ENCODE results near the gene PLSCR1.
A peak's percentile ranks its signal among the peaks of the same experiment; 100 is the strongest.

Gene PLSCR1, protein sequence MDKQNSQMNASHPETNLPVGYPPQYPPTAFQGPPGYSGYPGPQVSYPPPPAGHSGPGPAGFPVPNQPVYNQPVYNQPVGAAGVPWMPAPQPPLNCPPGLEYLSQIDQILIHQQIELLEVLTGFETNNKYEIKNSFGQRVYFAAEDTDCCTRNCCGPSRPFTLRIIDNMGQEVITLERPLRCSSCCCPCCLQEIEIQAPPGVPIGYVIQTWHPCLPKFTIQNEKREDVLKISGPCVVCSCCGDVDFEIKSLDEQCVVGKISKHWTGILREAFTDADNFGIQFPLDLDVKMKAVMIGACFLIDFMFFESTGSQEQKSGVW

DNA sequence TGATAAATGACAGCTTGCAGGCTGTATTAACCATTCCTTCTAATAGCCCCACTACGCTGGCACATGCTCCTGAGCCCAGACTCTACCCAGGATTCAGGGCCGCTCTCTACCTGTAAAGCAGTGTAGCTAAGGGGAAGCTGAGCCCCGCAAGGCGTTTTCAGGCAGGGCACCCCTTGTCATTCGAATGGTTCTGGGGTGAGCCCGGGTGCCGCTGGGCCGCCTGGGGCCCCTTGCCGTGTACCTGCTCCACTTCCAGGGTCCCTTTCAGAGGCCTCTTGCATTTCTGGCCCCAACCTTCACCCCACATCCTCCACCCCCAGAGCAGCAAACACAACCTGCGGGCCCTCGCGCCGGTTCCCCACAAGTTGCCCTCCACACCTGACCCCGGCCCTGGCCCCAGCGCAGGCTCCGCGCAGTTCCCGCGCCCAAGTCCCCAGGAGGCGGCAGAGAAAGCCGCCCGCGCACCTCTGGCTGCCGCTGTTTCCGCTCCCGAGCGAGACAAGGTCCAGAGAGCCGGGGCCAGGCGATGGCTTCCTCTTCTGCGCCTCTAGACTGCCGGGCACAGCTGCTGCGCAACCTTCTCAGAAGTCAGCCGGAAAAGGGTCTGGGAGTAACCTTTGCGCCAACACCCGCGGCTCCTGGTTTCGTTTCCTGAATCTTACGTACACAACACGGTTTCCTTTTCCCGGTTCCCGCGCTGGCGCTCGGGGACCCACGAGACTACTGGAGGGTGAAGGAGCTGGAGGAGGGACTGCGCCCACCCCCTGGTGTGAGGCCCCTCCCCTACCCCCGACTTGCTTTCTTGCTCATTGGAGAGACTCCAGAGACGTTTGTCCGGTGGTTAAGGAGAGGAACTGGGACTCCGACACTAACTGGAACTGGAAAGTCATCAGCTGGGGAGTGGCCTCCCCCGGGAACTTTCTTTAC lies at the start of gene PLSCR1:
PLSCR1 (minus strand) TSS at position 606 of the 927 bp plus-strand sequence. CDS start 8,055 bp downstream, outside the sequence.
- peak; percentile 56 for DNase-seq

DNA sequence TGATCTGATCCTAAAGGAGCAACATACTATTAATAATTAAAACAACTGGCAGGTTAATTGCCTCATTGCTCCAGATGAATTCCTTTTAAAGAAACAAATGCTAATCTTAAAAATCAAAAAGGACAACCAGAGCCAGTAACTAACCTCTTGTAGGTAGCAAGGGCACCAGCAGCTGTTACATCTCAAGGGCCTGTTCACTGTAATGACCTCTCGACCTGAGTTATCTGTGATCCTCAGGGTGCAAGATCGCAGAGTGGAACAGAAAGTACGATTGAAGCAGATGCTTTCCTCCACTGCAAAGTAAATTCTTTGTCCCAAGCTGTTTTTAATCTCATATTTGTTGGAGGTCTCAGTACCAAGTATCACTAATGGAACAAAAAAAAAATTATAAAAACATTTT lies 49.4 kb upstream of the PLSCR1 start:
- no peak for DNase-seq

DNA sequence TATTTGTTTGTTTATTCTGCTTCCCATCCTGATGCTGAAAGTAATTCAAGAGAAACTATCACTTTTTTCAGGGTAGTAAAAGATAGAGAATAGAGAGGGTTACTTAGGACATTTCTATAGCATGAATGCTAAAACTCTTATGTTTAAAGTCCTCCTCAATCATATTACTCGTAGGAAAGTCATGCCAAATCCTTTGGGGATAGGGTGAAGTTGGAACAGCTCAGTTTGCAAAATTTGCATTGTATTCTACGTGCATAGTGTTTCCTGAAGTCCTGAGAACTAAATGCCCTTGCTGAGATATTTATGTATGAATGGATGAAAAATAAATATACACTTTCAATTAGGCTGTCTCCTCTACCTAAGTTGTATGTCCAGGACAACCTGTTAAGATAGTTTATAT lies 46.1 kb upstream of the PLSCR1 start:
- DNase-seq, result no peak

DNA sequence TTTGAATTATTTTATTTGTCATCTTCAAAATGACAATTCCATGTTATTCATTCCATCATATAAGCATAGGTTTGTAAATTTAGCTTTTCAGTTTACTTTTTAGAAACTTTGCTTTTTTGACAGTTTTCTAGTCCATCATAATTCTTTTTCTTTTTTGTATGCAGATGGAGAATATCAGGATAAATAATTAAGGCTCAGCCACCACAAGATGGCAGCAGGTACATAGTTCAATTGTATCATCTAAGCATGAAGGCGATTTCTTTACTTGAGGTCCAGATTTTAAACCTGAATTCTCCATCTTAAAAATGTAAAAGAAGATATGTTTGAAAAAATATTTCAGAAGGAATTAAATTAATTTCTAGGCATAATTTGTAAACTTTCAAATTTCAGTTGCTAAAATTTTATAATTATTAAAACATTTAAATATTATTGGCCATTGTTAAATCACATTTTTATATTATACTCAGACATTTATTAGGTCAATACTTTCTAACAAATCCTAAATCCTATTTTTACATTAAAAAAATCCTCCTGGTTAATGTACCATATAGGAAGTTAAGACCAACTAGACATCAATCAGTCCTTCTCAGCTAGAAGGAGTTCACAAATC lies 45.6 kb upstream of the PLSCR1 start:
- DNase-seq, result no peak

DNA sequence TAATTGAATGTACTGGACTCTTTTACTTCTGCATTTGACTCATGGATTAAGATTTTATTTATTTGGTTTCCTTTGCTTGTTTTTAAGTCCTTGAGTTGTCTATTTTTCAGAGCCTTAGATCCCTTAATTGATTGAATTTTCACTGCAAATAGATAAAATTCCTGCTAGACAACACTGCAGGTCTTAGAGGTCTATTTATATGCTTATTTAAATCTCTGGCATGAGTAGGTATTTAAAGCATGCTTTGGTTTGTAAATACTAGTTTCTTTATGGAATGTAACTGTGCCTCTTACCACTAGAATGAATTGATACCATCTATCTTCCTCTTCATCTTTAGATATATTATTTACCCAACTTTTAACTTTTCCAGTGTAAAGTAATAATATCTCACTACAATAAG lies 40.7 kb upstream of the PLSCR1 start:
- DNase-seq, result no peak

DNA sequence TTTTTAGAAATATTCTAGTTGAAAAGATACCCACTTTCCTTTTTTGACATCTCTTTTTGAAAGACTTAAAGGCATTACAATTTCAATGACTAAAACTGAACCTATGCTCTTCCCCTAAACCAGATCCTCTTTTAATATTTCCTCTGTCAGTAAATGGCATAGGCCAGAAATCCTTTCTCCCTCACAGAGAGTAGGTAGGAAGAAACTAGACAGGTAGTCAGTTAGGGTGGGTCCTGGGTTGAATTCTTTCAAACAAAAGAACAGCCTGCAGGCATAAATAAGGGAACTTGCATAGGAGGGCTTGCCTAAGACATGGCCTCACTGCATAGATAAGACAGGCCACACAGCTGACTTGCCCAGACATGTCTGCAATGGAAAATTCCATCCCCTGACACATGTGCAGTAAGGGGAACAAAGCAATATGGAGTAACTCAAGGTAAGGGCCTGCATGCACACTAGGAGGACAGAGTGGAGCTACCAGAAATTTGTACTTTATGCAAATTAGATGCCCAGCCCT lies 37.6 kb upstream of the PLSCR1 start:
- DNase-seq, result no peak

DNA sequence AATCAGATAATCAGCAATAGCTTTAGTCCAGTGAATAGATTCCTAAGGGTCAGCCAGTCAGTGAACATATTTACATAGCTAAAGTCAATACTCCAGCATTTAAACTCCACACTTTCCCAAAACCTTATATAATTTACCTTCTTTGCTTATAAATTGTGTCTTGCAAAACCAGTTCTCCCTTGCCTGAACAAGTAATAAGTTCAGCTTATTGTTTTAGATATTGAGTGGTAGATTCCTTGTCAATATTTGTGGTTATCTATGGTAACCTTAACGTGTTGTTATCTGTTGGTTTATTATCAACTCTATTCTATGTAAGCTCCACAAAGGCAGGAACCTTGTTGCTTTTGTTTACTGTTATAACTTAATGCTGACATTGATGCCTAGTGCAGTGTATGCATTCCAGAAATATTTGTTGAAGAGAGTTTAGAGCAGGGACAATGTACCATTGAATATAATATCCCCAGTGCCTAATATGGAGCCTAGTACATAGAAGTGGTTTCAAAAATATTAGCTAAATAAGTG lies 36.7 kb upstream of the PLSCR1 start:
- DNase-seq, result no peak

DNA sequence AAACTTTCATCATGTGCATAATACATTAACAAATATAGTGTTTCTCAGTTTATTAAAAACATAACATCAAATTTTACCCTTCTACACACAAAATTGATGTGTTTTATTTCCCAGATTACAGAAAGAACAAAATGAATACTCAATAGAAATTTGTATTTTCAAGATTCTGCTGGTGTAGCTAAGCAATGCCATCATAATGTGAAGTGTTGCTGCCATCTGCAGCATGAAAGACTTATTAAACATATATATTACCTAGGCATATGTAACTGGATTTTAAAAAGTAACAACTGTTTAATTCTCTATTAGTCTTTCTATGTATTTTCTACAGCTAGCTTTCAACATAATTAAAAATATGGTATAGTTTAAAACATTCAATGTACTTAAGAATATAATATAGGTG lies 33.3 kb upstream of the PLSCR1 start:
- peak; percentile 2 for DNase-seq

DNA sequence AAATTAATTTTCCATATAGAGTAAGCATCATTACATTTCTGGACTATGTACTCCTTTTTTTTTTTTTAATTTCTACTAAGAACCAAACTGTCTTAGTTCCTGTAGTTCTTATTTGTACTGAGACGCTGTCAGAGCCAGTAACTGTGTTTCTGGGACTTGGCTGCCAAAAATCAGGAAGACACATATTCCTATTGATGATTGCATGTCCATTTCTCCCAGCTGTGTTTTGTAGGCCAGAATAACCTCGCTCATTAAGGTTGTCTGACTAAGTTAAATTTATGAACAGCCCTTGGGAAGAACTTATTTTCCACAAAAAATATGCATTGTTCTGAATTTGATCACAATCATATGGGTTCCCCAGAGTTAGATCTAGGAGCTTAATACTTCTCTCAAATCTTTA lies 31.2 kb upstream of the PLSCR1 start:
- no peak for DNase-seq

DNA sequence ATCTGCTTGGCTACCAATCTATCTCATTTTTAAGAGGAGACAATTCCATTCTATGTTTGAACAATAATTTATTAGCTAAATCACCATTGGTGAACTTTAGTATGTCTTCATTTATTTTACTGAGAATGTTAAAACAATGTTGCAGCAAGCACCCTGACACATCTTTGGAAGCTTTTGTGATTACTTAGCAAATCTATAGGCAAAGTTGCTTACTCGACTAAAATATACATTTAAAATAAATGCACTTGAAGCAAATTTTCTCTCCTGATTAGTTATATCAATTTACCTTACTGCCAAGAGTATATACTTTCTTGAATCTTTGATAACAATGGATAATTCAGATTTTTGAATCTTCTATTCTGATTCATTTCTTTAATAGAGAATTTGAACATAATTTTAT lies 29.8 kb upstream of the PLSCR1 start:
- no peak for DNase-seq

DNA sequence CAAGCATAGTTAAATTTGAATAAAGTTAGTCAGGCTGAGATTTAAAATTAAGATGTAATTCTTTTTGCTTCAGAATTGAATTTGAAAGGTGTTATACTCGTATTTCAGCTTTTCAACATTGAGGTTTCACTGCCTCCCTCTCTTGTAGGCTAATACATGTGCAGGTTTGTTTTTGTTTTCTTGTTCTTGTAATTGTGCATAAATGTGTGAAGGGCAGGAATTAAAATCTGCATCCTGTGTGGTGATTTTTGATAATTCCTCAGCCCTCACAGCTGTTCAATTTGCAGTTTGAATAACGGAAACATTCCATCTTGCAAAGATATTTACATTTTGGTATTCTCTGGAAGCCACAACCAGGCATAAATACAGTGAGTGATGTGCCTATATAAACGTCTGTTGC lies 24.9 kb upstream of the PLSCR1 start:
- DNase-seq, result no peak

DNA sequence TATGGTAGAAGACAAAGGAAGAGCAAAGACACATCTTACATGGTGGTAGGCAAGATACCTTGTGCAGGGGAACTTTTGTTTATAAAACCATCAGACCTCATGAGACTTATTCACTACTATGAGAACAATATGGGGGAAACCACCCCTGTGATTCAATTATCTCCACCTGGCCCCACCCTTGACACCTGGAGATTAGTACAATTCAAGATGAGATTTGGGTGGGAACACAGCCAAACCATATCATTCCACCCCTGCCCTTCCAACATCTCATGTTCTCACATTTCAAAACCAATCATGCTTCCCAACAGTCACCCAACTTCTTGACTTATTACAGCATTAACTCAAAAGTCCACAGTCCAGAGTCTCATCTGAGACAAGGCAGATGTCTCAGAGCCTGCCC lies 21.7 kb upstream of the PLSCR1 start:
- no peak for DNase-seq

DNA sequence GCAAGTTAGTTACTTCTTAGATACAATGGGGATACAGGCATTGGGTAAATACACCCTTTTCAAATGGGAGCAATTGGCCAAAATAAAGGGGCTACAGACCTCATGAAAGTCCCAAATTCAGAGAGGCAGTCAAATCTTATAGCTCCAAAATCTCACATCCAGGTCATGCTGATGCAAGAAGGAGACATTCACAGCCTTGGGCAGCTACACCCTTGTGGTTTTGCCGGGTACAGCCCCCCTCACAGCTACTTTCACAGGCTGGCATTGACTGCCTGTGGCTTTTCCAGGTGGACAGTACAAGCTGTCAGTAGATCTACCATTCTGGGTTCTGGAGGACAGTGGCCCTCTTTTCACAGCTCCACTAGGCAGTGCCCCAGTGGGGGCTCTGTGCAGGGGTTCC lies 17.5 kb upstream of the PLSCR1 start:
- no peak for DNase-seq

DNA sequence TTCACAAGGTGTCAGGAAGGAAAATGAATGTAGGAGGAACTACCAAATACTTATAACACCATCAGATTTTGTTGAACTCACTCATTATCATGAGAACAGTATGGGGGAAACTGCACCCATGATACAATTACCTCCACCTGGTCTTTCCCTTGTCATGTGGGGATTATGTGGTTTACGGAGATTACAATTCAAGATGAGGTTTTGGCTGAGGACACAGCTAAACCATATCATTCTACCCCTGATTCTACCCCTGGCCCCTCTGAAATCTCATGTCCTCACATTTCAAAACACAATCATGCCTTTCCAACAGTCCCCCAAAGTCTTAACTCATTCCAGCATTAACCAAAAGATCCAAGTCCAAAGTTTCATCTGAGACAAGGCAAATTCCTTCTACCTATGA lies 17.1 kb upstream of the PLSCR1 start:
- DNase-seq, result no peak

DNA sequence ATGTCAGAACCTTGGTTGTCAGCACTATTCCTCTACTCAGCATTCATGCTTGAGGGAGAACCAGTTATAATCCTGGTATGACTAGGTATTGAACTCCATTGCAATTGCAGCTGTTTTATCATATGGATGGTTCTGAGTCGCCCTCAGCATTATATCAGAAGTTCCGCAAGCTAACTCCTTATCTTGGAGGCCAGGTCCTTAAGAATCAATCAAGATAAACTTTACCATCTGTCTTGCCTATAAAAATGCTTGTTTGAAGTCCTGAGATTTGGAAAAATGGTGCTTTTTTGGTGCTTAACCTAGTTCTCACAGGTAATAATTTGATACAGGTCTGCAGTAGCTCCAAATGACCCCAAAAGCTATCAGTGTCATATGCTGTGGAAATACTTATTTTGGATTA lies 16.3 kb upstream of the PLSCR1 start:
- no peak for DNase-seq

DNA sequence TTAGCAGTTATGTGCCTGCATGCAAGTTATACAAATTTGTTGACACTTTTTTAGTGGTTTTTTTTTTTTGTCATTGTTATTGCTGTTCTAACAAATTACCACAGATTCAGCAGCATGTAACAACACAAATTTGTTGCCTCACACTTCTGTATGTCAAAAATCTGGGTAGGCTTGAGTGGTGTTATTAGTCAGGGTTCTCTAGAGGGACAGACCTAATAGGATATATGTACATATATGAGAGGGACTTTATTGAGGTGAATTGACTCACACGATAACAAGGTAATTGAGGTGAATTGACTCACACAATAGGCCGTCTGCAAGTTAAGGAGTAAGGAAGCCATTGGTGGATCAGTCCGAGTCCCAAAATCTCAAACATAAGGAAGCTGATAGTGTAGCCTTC lies 15.0 kb upstream of the PLSCR1 start:
- no peak for DNase-seq

DNA sequence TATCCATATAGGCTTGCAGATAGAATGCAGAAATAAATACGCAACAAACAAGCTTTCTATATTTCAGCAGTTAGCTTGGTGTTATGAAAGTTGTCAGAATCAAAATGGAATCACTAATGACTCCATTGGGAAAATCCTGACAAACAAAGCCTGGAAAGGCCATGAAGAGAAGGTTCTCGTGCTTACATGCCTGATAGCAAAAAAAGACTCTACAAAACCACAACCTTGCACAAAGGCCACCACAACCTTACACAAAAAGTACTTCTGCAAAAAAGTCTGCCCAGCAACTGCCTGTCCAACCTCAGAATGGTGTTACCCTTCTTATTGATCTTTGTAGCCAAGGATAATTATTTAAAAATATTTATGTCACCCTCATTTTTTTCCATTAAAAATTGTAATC lies 14.4 kb upstream of the PLSCR1 start:
- DNase-seq, result no peak

DNA sequence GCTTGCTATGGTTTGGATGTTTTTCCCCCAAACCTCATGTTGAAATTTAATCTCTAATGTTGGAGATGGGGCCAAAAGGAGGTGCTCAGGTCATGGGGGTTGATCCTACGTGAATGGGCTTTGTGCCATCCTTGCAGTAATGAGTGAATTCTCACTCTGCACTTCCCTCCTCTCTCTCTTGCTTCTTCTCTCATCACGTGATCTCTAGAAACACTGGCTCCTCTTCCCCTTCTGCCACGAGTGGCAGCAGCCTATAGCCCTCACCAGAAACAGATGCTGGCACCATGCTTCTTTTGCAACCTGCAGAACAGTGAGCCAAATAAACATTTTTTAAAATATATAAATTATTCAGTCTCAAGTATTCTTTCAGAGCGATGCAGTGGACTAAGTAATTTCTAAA lies 13.3 kb upstream of the PLSCR1 start:
- DNase-seq, result no peak

DNA sequence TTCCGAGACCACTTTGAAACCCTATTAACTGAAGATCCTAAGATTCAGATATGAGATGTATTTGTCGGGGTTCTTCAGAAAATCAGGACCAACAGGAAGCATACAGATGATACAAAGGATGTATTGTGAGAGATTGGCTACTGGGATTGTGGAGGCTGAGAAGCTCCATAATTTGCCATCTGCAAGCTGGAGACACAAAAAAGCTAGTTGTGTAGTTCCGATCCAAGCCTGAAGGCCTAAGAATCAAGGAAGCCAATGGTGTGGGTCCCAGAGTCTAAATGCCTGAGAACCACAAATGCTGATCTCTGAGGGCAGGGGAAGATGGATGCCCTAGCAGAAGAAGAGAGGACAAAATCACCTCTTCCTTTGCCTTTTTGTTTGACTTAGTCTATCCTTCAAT lies 10.9 kb upstream of the PLSCR1 start:
- no peak for DNase-seq

DNA sequence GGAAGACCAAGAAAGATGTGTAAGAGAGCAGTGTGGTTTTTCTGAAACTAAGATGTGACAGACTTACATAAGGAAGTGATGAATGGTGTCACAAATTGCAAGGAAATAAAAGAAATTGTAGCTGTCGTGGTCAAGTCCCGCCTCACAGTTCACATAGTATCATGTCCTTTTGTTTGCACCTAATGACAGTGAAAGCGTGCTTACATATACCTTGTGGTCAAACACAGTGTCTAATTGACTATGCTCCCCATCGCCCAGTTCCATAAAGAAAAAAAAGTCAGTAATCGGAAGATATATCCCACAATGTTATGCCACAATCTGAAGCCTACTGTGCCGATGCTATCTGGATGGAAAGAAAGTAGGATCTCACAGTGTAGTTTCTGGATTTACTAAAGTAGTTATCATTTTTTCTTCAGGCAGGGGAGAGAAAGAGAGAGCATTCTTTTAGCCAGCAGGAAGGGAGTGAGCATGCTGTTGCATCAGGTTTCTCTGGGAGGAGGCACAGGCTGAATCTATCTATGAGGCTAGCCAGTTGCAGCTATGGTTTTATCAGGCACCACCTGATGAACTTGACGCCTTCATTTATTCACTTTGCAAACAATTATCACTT lies 9.8 kb upstream of the PLSCR1 start:
- DNase-seq, result no peak

DNA sequence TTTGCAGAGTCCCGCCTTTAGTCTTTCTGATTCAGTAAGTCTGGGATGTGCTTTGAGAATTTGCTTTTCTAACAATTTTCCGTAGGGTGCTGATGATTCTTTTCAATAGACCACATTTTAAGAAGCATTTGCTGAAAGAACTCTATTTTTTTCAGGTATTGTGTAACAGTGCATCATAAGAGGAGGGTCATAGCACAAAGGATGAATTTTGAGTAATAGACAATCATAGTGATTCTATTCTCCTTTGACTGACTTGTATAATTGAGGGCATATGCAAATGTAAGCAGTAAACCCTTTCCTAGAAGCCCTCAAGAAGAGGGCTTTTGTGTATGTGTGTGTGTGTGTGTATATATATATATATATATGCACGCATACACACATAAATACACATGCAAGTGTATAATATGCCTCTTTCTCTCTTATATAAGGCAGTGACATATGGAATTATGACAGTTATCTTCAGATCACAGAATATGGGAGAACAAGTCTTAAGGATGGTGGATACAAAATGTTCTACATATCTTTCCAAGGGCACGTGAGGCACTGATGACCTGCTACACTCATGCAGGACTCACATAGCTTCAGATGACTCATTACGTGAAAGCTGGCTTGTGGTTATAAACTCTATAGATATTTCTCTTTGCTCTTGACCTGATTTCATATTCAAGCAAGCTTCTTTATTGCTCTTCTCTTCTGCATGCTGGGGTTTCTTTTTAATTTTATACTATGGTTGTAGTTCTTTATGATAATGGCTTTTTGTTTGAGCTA lies 6.5 kb upstream of the PLSCR1 start:
- no peak for DNase-seq

DNA sequence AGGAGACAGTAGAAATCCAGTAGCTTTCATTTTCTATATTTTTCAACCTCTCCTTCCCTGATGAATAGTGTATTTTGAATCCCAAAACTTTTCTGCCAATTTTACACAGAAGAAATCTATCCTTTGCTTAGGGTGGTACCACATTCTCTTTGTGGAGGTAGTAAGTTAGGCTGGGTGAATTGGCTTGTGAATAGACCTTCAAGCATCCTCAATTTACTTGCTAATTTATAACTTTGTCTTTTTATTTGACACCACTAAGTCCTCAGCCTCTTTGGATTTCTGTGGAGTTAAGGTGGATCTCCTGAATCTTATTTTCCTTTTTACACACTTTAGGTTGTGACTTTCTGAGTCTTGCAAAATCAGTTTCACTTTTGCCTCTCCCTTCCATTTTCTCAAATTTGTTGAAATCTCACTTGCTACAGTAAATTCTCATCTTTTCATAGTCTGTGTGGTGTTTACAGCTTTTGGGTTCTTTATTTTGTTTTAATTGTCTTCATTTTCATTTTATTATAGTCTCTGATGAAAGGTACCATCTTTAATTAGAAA lies 5.7 kb upstream of the PLSCR1 start:
- DNase-seq, result no peak
